Stimulated activated CD4-positive, alpha-beta T cell treated with anti-CD3 and anti-CD28 coated beads, TNF-alpha, amount 100 ng/mL, for 24 hours (primary cell): ENCODE data around the gene SYT13.

Source experiments
- DNase-seq, 3 experiments: peaks; one replicate each; pipeline ENCODE4 v3.0.0-alpha.2; 2020; ENCODE audit warnings: low read depth in 3 of 3

The SYT13 gene, protein sequence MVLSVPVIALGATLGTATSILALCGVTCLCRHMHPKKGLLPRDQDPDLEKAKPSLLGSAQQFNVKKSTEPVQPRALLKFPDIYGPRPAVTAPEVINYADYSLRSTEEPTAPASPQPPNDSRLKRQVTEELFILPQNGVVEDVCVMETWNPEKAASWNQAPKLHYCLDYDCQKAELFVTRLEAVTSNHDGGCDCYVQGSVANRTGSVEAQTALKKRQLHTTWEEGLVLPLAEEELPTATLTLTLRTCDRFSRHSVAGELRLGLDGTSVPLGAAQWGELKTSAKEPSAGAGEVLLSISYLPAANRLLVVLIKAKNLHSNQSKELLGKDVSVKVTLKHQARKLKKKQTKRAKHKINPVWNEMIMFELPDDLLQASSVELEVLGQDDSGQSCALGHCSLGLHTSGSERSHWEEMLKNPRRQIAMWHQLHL

DNA sequence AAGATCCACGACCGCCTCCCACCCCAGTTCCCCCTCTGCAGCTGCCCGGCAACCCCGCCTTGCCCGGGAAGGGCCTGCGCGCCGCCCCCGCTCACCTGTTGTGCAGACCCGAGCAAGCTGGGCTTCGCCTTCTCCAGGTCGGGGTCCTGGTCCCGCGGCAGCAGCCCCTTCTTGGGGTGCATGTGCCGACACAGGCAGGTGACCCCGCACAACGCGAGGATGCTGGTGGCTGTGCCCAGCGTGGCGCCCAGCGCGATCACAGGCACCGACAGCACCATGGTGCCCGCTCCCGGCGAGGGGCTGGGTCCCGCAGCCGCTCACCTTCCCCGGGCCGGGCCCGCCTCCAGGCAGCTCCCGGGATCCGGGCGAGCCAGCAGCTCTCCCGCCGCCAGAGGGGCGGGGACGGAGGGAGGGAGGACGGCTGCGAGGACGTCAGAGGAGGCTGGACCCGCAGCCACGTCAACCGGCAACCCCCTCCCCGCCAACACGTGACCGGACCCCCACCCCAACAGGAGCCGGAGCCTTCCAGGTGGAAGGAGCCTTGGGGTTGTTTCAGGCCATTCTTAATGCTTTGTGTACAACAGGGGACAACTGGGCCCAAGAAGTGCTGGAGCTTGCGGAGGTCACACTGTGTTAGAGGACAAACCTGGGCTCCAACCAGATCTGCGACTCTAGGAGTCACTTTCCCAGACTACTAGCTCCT is at the start of gene SYT13:
SYT13 (minus strand) TSS at position 412 of the 703 bp plus-strand sequence; CDS start at position 278, 134 bp downstream.
- DNase-seq = no peak

DNA sequence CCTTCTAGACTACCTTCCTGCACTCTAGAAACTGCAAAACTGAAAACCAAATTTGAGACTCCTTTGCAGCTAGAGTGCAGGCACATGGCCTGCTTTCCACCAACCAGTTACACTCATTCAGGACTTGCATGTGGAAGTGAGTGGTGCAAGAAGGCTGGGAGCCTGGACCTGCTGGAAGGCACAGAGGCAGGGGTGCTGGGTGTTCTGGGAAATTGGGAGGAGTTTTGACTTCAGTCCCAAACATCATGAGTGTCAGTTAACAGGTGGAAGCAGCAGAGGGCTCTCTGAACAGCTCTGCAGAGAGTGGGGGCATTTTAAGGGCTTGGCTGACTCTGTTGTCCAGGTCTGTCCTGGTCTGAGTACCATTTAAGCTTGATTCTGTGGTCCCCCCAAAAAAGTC is 49.3 kb upstream of the SYT13 start:
- DNase-seq = no peak

DNA sequence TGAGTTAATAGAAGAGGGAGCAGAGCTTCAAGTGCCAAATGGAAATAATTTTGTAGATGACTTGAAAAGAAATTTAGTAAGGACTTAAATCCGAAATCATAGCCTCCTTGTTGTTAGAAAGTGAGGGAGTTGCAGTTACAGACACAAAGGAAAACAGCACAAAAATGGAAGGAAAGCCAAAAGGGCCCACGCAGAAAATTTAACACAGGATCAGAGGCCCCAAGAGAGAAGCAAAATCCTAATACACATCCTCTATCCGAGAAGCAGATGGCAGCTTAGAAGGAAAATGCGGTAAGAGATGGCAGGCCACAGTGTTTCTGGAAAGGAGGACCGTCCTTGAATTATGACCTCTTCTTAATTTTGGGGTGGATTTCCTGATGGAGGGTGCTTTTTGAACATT is 48.7 kb upstream of the SYT13 start:
- DNase-seq = no peak

DNA sequence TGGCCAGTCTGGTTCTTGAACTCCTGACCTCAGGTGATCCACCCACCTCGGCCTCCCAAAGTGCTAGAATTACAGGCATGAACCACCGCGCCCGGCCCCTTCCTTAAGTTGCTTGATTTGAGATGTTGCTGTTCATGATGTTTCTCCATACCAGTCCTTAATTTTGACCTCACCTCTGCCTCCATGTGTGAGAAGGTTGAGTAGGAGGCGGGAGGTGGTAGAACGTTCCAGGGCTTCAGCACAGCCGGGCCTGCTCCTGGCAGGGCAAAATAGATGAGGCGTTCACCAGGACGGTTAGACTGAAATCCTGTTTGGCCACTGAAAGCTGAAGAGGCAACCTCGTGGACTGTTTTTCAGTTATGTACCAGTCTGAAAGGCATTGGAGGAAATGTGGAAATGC is 48.3 kb upstream of the SYT13 start:
- no peak for DNase-seq

DNA sequence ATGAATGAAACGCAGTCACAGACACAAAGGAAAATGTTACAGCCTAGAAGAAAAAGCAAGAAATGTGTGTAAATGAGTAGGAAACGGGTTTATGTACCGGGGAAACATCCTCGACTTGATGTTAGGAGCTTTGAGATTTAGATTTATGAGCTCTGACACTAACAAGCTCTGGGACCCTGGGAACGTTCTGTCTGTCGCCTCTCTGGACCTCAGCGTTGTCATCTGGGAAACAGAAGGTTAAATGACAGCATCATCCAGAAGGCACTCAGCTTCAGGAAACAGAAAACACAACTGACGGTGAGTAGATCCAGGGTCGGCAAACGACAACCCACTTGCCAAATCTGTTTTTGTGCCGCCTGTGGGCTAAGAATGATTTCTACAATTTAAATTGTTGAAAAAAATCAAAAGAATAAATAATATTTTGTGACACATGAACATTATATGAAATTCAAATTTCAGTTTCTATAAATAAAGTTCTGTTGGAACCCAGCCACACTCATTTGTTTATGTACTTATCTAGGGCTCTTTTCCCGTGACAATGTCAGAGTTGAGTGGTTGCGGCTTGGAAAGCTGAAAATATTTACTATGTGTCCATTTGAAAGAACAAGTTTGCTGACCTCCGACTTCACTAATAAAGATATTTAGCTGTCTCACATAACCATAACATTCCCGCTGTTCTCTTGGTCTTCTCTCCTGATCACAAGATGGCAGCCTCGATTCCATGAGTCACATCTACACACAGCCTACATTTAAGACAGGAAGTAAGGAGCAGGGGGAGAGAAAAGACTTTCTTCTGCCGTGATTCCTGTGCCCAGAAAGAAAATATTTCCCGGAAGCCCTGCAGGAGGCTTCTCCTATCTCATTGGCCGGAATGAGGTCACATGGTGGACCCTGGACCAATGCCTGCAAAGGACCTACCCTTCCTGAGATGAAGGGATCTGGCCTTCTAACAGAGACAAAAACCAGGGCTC is 47.1 kb upstream of the SYT13 start:
- no peak for DNase-seq

DNA sequence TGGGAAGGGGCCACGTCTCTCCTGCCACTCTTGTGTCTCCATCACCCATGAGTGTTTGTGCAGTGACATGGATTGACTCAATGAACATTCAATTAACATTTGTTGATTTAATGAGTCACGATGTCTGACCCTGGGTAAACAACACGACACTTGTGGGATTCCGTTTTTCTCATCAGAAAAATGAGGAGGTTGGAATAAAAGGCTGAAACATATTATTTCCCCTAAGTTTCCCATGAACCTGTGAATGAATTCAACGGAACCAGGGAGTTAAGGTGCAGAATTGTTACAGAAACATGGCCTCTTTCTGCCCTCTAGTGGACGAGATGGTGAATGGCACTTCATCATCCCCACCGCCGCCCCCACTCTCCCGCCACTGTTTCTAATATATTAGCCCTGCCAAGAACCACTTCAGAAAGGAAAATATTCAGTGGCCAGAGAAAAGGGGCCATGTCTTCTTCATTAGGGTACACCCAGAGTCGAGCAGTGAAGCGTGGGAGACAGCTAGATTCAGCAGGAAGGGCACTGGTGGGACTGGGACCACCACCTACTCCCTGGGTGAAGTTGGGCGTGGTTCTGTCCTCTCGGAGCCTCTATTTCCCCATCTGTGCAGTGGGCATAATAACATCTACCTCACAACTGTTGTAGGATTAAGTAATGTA is 46.3 kb upstream of the SYT13 start:
- peak in 2 of 3 experiments; percentile 29 to 37 for DNase-seq

DNA sequence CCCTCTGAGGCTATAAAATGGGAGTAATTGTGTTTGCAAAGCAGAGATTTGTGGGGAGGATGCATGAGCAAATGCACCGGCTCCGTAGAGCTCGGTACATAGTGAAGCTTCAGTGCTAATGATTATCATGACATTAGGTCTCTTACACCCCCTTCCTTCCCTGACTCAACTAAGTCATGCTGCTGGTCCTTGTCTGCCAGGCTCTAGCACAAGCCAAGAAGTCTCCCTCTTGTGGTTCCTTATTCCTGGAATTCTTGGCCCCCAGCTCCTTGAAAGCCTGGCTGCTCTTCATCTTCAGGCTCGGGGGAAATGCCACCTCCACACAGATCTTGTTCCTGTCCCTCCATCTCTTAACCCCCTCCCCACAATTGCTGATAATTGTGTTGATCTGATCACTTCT is 45.7 kb upstream of the SYT13 start:
- no peak for DNase-seq

DNA sequence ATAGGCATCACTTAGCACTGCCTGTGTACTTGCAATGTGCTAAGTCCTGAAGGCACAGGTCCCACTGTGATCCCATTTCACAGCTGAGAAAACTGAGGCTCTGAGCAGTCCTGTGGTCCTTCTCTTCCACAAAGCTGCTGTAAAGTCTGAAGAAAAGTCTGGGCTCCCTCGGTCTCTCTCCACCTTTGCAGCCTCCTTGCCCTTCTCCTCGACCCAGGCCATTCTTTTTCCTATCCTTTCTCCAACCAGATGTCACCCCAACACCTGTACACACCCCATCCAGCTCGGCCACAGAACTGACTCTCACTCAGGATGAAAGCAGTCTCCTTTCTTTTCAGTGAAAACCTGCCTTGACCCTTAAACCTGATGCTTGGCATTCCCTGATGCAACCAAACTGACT is 42.6 kb upstream of the SYT13 start:
- DNase-seq = no peak

DNA sequence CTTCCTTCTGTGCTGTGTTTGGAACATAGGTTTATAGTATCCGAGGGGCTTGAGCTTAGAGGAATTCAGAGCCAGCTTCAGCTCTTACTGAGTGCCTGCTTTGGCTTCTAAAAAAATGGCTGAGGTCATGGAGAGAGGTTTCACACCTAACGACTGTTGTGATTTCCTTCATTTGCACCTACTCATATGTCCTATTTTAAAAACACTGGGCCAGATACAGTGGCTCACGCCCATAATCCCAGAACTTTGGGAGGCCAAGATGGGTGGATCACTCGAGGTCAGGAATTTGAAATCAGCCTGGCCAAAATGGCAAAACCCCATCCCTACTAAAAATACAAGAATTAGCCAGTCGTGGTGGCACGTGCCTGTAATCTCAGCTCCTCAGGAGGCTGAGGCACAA is 38.3 kb upstream of the SYT13 start:
- no peak for DNase-seq

DNA sequence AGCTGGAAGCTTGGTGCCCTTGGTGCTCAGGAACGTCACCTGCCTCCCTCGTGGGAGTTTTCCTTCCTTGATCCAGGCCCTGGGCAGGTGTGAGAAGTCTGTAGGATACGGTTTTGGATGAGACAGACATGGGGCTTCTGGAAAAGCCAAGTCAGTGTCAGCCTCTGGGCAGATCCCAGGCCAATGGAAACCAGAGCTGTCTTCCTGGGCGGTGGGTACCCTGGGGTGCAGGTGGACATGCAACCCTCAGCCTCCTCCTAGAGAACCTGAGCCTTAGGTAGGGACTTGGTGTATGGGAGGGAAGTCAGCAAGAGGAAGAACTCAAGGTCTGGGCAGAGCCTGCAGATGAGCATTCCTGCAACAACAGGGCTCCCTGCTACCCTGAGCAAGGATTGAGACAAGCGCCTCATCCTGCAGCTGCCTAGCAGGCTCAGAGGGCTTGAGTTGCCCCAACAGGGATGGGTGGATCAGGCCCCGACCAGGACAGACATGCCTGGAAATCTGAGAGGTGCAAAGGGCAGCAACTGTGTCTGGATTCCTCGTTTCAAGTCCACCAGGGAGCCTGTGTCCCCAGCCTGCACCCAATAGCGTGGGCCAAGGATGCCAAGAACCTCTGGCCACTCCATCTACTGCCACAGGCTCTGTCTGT is 37.6 kb upstream of the SYT13 start:
- no peak for DNase-seq

DNA sequence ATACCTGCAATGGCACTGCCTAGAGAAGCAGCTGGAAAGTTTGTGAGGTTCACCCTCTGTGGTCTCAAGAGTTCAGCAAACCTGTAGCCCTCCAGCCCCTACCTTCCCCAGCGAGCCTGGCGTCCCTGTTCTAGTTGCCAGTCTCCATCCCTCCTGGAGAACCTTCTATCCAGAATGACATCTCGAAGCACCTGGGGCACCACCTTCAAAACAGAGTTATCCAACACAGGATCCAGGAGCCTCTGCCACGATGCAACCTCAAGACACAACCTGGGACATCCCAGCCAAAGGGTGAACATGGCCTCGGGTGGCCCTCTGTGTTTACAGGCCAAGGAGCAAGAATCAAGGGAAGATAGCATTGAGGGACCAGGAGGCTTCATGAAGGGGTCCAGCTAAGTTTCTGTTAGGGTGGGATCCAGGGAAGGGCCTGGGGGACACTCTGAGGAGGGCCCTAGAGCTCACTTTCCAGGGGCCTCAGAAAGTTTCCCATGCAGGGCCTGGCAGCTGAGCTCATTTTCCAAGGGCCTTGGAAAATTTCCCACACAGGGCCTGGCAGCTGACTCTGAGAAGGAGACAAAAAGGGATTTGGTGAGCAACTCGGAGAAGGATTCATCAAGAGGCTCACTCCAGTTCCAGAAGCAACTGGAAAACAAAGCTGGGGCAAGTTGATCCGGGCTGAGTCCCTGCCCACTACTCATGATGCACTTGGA is 36.9 kb upstream of the SYT13 start:
- no peak for DNase-seq

DNA sequence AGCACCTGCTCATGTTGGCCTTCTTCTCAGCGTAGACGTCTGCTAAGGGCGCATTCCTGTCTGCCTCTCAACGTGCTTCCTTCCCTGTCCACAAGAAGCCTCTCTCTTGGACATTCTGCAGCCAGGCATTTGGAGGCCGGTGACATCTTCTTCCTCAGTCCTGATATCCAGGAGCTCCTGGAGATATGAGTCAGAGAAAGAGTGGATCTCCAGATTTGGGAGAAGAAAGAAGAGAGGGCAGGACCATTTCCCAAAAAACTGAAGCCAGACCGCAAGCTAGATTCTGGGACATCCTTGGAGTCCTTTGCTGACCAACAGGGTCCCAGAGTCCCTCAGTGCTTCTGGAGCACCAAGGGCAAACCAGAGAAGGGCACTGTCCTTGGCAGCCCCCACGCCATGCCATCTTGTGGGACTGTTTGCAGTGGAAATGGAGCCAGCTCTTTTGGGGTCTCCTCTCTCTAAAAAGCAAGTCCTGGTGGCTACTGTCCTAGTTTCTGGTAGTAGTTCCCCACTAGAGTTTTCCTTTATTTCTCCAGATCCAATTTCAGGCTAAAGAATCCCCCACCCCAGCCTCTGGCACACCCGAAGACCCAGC is 36.1 kb upstream of the SYT13 start:
- DNase-seq = no peak

DNA sequence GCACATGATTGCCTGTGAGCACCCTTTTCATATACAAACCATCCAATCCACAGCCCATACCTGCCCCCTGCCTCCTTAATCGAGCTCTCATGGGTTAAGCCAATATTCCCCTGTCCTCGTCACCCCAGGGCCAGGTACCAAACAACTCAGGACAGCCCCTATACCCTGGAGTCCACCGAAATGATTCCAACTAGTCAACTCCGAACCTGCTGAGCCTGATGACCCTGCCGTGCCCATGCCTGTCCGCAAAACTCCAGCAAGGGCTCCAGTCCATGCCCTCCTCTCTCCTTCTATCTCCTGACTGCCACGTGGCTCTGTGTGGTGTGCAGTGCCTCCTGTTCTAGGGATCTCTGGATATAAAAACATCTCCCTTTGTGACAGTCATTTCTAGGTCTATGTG is 35.5 kb upstream of the SYT13 start:
- DNase-seq = no peak

DNA sequence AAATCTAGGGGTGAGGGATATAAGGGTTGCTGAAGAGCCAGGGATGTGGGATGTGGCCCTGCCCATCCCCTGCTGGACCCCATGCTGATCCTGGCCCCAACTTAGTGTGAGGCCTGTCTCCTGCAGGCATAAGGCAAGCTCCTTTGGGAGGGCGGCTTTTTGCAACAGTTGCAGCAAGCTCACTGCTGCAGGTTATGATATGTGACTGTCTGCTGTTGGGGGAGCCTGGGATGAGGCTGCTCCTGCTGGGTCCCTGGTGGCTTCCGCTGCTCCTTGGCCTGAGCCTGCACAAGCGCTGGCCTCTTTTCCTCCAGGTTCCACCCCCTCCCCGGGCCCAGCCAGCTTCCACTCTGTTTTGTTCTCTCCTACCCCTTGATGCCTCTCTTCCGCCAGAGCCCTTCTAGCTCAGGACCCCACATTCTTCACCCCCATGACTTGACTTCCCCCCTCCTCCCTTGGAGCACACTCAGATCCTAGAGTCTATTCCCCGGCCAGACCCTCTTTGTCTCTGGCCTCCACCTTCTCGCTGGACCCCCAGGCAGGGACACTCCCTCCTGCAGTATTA is 35.0 kb upstream of the SYT13 start:
- no peak for DNase-seq

DNA sequence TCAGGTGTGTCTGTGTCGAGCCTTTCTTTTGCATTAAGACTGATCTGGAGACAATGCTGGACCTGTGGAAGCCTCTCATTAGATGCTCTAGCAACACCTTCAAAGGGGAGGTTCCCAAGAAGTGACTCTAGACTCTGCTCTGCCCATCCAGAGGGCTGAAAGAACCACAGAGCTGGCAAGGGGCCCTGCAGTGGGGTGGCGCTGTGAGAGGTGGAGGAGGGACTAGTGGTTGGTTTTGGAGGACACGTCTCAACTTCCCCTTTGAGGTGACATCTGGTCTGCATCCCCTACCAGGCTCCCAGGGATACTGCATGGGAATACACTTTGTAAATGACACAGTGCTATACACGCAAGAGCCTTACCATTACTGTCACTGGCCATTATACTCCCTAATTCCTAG is 34.2 kb upstream of the SYT13 start:
- no peak for DNase-seq

DNA sequence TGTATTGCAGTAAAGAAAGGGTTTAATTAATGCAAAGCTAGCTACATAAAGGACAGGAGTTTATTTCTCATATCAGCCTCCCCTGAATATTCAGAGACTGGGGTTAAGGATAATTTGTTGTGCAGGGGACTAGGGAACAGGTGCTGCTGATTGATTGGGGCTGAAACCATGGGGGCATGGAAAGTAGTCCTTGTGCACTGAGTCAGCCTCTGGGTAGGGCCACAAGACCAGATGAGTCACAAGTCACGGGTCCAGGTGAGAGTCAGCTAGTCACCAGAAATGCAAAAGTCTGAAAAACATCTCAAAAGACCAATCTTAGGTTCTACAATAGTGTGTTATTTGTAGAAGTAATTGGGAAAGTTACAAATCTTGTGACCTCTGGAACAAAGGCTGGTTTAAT is 32.9 kb upstream of the SYT13 start:
- no peak for DNase-seq

DNA sequence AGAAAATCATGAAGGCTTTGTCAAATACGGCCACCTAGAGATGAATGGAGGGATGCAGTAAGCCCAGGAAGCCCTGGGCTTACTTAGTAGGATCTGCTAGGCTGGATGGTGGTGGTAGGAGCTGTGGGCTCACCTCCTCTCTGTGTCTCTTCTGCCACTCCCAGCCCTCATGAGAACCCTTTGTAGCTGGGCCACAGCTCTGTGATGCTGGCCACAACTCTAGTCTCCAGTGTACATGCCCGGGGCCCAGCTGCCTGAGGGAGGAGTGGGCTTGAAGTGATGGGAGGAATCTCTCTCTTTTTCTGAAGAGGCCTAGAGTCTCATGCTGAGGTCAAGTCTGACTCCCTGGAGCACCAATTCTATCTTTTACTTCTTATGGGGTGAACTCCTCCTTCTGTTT is 32.4 kb upstream of the SYT13 start:
- DNase-seq = no peak

DNA sequence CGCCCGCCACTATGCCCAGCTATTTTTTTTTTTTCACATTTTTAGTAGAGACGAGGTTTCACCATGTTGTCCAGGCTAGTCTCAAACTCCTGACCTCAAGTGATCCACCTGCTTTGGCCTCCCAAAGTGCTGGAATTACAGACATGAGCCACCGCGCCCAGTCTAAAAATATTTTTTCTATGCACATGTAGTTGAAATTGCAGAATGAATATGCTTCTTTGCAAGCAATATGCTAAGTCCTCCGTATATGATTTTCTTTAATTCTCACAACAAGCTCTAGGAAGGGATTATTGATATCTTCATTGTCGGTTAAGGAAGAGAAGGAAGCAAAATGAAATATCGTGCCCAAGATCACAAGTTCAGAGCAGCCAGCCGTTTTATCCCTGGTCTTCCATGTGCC is 30.1 kb upstream of the SYT13 start:
- no peak for DNase-seq

DNA sequence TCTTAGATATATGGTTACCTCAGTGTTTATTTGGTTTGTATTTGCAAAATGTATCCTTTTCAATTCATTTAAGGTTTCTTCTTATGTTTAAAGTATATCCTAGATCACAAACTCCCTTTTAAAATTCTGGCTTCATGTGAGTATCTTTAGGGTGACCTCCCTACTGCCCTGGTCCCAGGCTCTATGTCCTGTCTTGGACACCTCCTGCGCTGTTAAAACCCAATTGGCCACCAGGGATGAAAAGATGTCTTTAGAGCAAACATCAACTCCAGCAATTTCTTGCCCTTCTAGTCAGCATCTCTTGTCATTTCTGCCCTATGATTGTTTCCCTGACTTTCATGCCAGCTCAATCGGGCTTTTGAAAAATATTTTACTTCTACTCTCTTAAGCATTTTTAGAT is 28.8 kb upstream of the SYT13 start:
- no peak for DNase-seq
